Fibroblast of the aortic adventitia (primary cell): Measurements from ENCODE around the gene C13orf42. TPM values are rescaled to one million over a fixed set of nuclear protein-coding genes. Genes with fewer than 3 reads are reported as not detected.

Experiments
- DNase-seq: peaks from one replicate; pipeline ENCODE4 v3.0.0-alpha.2; 2010; ENCODE audit warnings: low read depth
- H3K4me3 ChIP-seq: 2 replicates; pipeline ENCODE4 v1.5.1; 2011; ENCODE audit warnings: low read depth, mild to moderate bottlenecking, control low read depth, low read length, moderate library complexity
- total RNA-seq: library from RNA; depleted of rRNA; stranded (reverse); fragments of >200 nt; gene quantifications from 2 replicates; pipeline ENCODE4 v1.2.3, GENCODE V29; 2012; ENCODE audit warnings: low replicate concordance
- TF ChIP-seq, protein P1 (sequence below): IDR thresholded peaks from 2 replicates; pipeline ENCODE4 v1.5.1; 2011; ENCODE audit warnings: mild to moderate bottlenecking, low read length, control low read depth, inconsistent platforms; ENCODE audit not compliant: insufficient read depth

C13orf42 gene
- total RNA-seq, 1 donor: not detected

GRCh38 chr13:51058461-51059167, 52.5 kb downstream of the C13orf42 start:
- TF ChIP-seq, protein P1, sequence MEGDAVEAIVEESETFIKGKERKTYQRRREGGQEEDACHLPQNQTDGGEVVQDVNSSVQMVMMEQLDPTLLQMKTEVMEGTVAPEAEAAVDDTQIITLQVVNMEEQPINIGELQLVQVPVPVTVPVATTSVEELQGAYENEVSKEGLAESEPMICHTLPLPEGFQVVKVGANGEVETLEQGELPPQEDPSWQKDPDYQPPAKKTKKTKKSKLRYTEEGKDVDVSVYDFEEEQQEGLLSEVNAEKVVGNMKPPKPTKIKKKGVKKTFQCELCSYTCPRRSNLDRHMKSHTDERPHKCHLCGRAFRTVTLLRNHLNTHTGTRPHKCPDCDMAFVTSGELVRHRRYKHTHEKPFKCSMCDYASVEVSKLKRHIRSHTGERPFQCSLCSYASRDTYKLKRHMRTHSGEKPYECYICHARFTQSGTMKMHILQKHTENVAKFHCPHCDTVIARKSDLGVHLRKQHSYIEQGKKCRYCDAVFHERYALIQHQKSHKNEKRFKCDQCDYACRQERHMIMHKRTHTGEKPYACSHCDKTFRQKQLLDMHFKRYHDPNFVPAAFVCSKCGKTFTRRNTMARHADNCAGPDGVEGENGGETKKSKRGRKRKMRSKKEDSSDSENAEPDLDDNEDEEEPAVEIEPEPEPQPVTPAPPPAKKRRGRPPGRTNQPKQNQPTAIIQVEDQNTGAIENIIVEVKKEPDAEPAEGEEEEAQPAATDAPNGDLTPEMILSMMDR: no peak
- no peak overlapping the region for H3K4me3 ChIP-seq

DNA sequence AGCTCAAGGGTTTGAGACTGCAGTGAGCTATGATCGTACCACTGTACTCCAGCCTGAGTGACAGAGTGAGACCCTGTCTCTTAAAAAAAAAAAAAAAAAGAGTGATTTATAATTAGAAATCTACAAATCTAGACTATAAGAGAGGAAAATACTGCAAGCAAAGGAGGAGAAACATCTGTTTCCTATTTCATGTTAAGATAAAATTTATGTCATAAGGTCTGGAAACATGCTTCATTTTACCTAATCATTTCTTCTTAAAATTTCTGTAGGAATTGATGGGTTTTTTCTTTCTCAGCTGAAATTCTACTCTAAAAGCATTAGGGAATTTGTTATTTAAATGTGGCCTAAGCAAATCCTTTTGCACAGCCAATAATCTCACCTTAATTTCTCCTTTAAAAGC, 53.2 kb downstream of the C13orf42 start:
- TF ChIP-seq, protein P1: no peak
- no peak overlapping the region for H3K4me3 ChIP-seq
- peak; percentile 30 for DNase-seq

More at GRCh38 chr13:51058461-51059167, 52.5 kb downstream of the C13orf42 start:
- no peak for DNase-seq

- H3K4me3 ChIP-seq: no peak overlapping the region
- no peak for DNase-seq
- TF ChIP-seq, protein P1: no peak
Observed at GRCh38 chr13:51057001-51057400, 54.1 kb downstream of the C13orf42 start.

DNA sequence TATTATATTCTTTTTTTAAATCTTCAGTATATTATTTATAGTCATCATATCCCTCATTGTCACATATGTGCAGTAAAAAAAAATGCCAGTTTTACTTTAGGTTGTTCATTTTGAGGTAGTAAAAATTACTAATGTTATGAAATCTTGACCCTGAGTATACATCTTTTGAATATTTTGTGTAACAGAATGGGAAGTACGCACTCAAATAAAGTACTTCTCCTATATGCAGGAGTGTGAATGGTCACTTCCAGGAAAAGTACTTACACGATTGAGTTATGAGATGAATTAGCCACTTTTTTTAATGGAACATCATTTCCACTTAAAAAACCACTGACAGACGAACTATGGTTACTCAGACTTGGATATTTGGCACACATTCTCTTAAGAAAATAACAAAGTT, 58.5 kb downstream of the C13orf42 start:
- no peak overlapping the region for H3K4me3 ChIP-seq
- TF ChIP-seq, protein P1: no peak
- no peak for DNase-seq

- H3K4me3 ChIP-seq: no peak overlapping the region
- DNase-seq: no peak
- TF ChIP-seq, protein P1: no peak
Observed at GRCh38 chr13:51050021-51050830, 60.8 kb downstream of the C13orf42 start.

GRCh38 chr13:51048616-51049015, 62.5 kb downstream of the C13orf42 start:
- no peak overlapping the region for H3K4me3 ChIP-seq

More at GRCh38 chr13:51048616-51049015, 62.5 kb downstream of the C13orf42 start:
- TF ChIP-seq, protein P1: no peak
- DNase-seq: peak; percentile 9
